H9 (cell line): ENCODE measurements around the gene KDM2B. TPM values are rescaled to one million over a fixed set of nuclear protein-coding genes. Genes with fewer than 3 reads are reported as not detected.

Experiments used
- DNase-seq: peaks from one replicate; pipeline ENCODE4 v3.0.0-alpha.2; 2017
- H2AFZ ChIP-seq: one replicate; pipeline ENCODE4 v1.6.1; 2013; ENCODE audit warnings: mild to moderate bottlenecking, low read length, control low read depth, moderate library complexity
- H2AK5ac ChIP-seq: 2 replicates; pipeline ENCODE4 v1.6.1; 2013; ENCODE audit warnings: low read length, control low read depth, mixed read lengths; ENCODE audit not compliant: insufficient read length
- H2BK120ac ChIP-seq: one replicate; pipeline ENCODE4 v1.6.1; 2013; ENCODE audit warnings: low read depth, mild to moderate bottlenecking, low read length, control low read depth, inconsistent platforms; ENCODE audit not compliant: poor library complexity, severe bottlenecking
- H2BK12ac ChIP-seq: 2 replicates; pipeline ENCODE4 v1.6.1; 2013; ENCODE audit warnings: low read length, control low read depth, mixed read lengths, low read depth; ENCODE audit not compliant: insufficient read length
- H2BK15ac ChIP-seq: 2 replicates; pipeline ENCODE4 v1.6.1; 2013; ENCODE audit warnings: low read depth, low read length, control low read depth
- H2BK20ac ChIP-seq: one replicate; pipeline ENCODE4 v1.6.1; 2013; ENCODE audit warnings: low read depth, mild to moderate bottlenecking, low read length, control low read depth, inconsistent platforms; ENCODE audit not compliant: poor library complexity, severe bottlenecking
- H2BK5ac ChIP-seq: 2 replicates; pipeline ENCODE4 v1.6.1; 2013; ENCODE audit warnings: low read length, control low read depth, mixed read lengths; ENCODE audit not compliant: insufficient read length
- H3K14ac ChIP-seq: 2 replicates; pipeline ENCODE4 v1.6.1; 2013; ENCODE audit warnings: low read length, control low read depth; ENCODE audit not compliant: insufficient read depth
- H3K18ac ChIP-seq: 2 replicates; pipeline ENCODE4 v1.6.1; 2013; ENCODE audit warnings: low read depth, mild to moderate bottlenecking, mixed read lengths, low read length, control low read depth; ENCODE audit not compliant: insufficient read length
- H3K23ac ChIP-seq: 2 replicates; pipeline ENCODE4 v1.6.1; 2013; ENCODE audit warnings: low read length, control low read depth, mixed read lengths, low read depth; ENCODE audit not compliant: insufficient read length
- H3K23me2 ChIP-seq: 2 replicates; pipeline ENCODE4 v1.6.1; 2013; ENCODE audit warnings: low read depth, mild to moderate bottlenecking, mixed read lengths, low read length, control low read depth; ENCODE audit not compliant: insufficient read length, poor library complexity, severe bottlenecking
- H3K27ac ChIP-seq: 2 replicates; pipeline ENCODE4 v1.5.1; 2013; ENCODE audit warnings: low read length, control low read depth, mixed read lengths, low read depth; ENCODE audit not compliant: insufficient read length
- H3K27me3 ChIP-seq: 2 replicates; pipeline ENCODE4 v1.6.1; 2013; ENCODE audit warnings: low read length, control low read depth, inconsistent platforms; ENCODE audit not compliant: insufficient read depth
- H3K4ac ChIP-seq: 2 replicates; pipeline ENCODE4 v1.6.1; 2013; ENCODE audit warnings: low read depth, mild to moderate bottlenecking, control low read depth, inconsistent platforms, low read length, moderate library complexity
- H3K4me1 ChIP-seq: 2 replicates; pipeline ENCODE4 v1.6.1; 2013; ENCODE audit warnings: low read length, control low read depth, inconsistent platforms; ENCODE audit not compliant: insufficient read depth
- H3K4me2 ChIP-seq: 2 replicates; pipeline ENCODE4 v1.6.1; 2013; ENCODE audit warnings: low read length, control low read depth, mixed read lengths; ENCODE audit not compliant: insufficient read length, insufficient read depth
- H3K56ac ChIP-seq: 2 replicates; pipeline ENCODE4 v1.6.1; 2013; ENCODE audit warnings: low read depth, mild to moderate bottlenecking, mixed read lengths, low read length, control low read depth; ENCODE audit not compliant: insufficient read length
- H3K79me1 ChIP-seq: 2 replicates; pipeline ENCODE4 v1.6.1; 2013; ENCODE audit warnings: low read depth, mild to moderate bottlenecking, moderate library complexity, low read length, control low read depth, inconsistent platforms; ENCODE audit not compliant: insufficient read depth, poor library complexity, severe bottlenecking
- H3K79me2 ChIP-seq: 2 replicates; pipeline ENCODE4 v1.6.1; 2013; ENCODE audit warnings: low read length, control low read depth, inconsistent platforms; ENCODE audit not compliant: insufficient read depth
- H3K9ac ChIP-seq: 2 replicates; pipeline ENCODE4 v1.6.1; 2013; ENCODE audit warnings: low read length, control low read depth, mixed read lengths; ENCODE audit not compliant: insufficient read length; ENCODE audit errors: extremely low read depth
- H3K9me3 ChIP-seq: one replicate; pipeline ENCODE4 v1.6.1; 2013; ENCODE audit warnings: low read depth, low read length, inconsistent platforms; ENCODE audit not compliant: control insufficient read depth
- H3T11ph ChIP-seq: one replicate; pipeline ENCODE4 v1.6.1; 2013; ENCODE audit warnings: mild to moderate bottlenecking, low read length, control low read depth, inconsistent platforms
- H4K20me1 ChIP-seq: one replicate; pipeline ENCODE4 v1.6.1; 2013; ENCODE audit not compliant: control insufficient read depth, insufficient read length, insufficient read depth
- H4K5ac ChIP-seq: 2 replicates; pipeline ENCODE4 v1.6.1; 2013; ENCODE audit warnings: low read depth, mild to moderate bottlenecking, mixed read lengths, low read length, control low read depth; ENCODE audit not compliant: insufficient read length
- H4K8ac ChIP-seq: replicated peaks from 2 replicates; pipeline ENCODE4 v1.6.1; 2013; ENCODE audit warnings: low read length, control low read depth, mixed read lengths, low read depth; ENCODE audit not compliant: insufficient read length
- H4K91ac ChIP-seq: 2 replicates; pipeline ENCODE4 v1.6.1; 2013; ENCODE audit warnings: low read depth, mild to moderate bottlenecking, moderate library complexity, mixed read lengths, low read length, control low read depth; ENCODE audit not compliant: insufficient read length
- H3K27ac Mint-ChIP-seq, 3 experiments: 2 replicates in 2 of 3; 3 replicates in 1 of 3; pipeline ENCODE4 v1.8.0; 2020 to 2021; ENCODE audit warnings: mixed read lengths in 3 of 3, mild to moderate bottlenecking in 1 of 3, moderate library complexity in 1 of 3
- H3K27me3 Mint-ChIP-seq: 2 replicates; pipeline ENCODE4 v1.8.0; 2021; ENCODE audit warnings: low read depth, mild to moderate bottlenecking, moderate library complexity, mixed read lengths
- H3K36me3 Mint-ChIP-seq, 3 experiments: 2 replicates in 2 of 3; 3 replicates in 1 of 3; pipeline ENCODE4 v1.8.0; 2020 to 2021; ENCODE audit warnings: low read depth in 3 of 3, mixed read lengths in 3 of 3; ENCODE audit not compliant: insufficient read depth in 1 of 3
- H3K4me1 Mint-ChIP-seq, 2 experiments: 2 replicates each; pipeline ENCODE4 v1.8.0; 2020; ENCODE audit warnings: mixed read lengths in 2 of 2
- H3K4me3 Mint-ChIP-seq, 2 experiments: 2 replicates in 1 of 2; 3 replicates in 1 of 2; pipeline ENCODE4 v1.8.0; 2020 to 2021; ENCODE audit warnings: mild to moderate bottlenecking in 2 of 2, mixed read lengths in 2 of 2, moderate library complexity in 1 of 2
- H3K9me3 Mint-ChIP-seq, 2 experiments: 2 replicates in 1 of 2; 3 replicates in 1 of 2; pipeline ENCODE4 v1.8.0; 2020; ENCODE audit warnings: mild to moderate bottlenecking in 2 of 2, mixed read lengths in 2 of 2, moderate library complexity in 1 of 2
- CTCF ChIP-seq: fragments of 200-600 bp; sonication (generic); conservative IDR thresholded peaks from 3 replicates; pipeline ENCODE4 v1.8.0; 2021; ENCODE audit warnings: antibody characterized with exemption, mild to moderate bottlenecking
- WGBS: extraction: QIAGEN DNeasy Blood & Tissue Kit; methylation state at CpG from one replicate; pipeline ENCODE4 v1.1.7; 2013; ENCODE audit warnings: missing lambda C conversion rate, low lambda C conversion rate, mixed read lengths; ENCODE audit not compliant: insufficient read length; ENCODE audit errors: extremely low coverage; 5-methylcytosine and 5-hydroxymethylcytosine counted together
- total RNA-seq: library from RNA; stranded (reverse); gene quantifications from 2 replicates; pipeline ENCODE4 v1.2.1, GENCODE V29; 2021

The KDM2B gene
- total RNA-seq, 1 experiment from 2014 or later: 143 TPM

- no peaks in the 10 kb centered on the region for H3K79me2 ChIP-seq
- TF ChIP-seq CTCF: no peak
- no peaks in the 10 kb centered on the region for H3K9me3 ChIP-seq
- H3K79me1 ChIP-seq: peaks cover 7% of the 10 kb centered on the region
- H3K14ac ChIP-seq: no peak overlapping the region
- peaks cover 1% of the 10 kb centered on the region; the same call in 1 of the 2 replicates for H3K27me3 Mint-ChIP-seq
- no peak overlapping the region for H3K4ac ChIP-seq
- peaks cover 3% of the 10 kb centered on the region for H4K20me1 ChIP-seq
- no peak overlapping the region for H2BK12ac ChIP-seq
- H4K5ac ChIP-seq: no peak overlapping the region
- no peaks in the 10 kb centered on the region for H3K9me3 Mint-ChIP-seq
- H3K23me2 ChIP-seq: no peaks in the 10 kb centered on the region
- no peak overlapping the region for H3K56ac ChIP-seq
- no peak overlapping the region for H3K4me2 ChIP-seq
- H3K9ac ChIP-seq: no peak overlapping the region
- no peak overlapping the region for H2BK5ac ChIP-seq
- no peak overlapping the region for H2BK20ac ChIP-seq
- H3K23ac ChIP-seq: no peak overlapping the region
- H3K4me3 Mint-ChIP-seq: no peak overlapping the region
- peaks cover 41 to 77% (median 73%) of the 10 kb centered on the region in 3 experiments for H3K36me3 Mint-ChIP-seq
- no peak overlapping the region for H4K91ac ChIP-seq
- DNase-seq: peak; percentile 33
- no peak overlapping the region for H3K27ac ChIP-seq
- no CpG with 5 or more reads among the region's 68 CpGs for WGBS
- H3K4me1 ChIP-seq: no peaks in the 10 kb centered on the region
- H2AFZ ChIP-seq: no peak overlapping the region
- H2BK120ac ChIP-seq: no peak overlapping the region
- no peak overlapping the region for H3T11ph ChIP-seq
- H3K4me1 Mint-ChIP-seq: peaks cover 2 to 15% of the 10 kb centered on the region in 2 experiments; a peak in 2 of 4 replicates
- H2BK15ac ChIP-seq: no peak overlapping the region
- no peak overlapping the region for H2AK5ac ChIP-seq
- H3K27ac Mint-ChIP-seq: no peak overlapping the region
- no peaks in the 10 kb centered on the region for H3K27me3 ChIP-seq
- H4K8ac ChIP-seq: no peak overlapping the region
- H3K18ac ChIP-seq: no peak overlapping the region
Observed at GRCh38 chr12:121442028-121442948, 138.5 kb downstream of the KDM2B start.
